ENCODE data around the gene KCNK1.
A peak's percentile ranks its signal among the peaks of the same experiment; 100 is the strongest.

The KCNK1 gene

DNA sequence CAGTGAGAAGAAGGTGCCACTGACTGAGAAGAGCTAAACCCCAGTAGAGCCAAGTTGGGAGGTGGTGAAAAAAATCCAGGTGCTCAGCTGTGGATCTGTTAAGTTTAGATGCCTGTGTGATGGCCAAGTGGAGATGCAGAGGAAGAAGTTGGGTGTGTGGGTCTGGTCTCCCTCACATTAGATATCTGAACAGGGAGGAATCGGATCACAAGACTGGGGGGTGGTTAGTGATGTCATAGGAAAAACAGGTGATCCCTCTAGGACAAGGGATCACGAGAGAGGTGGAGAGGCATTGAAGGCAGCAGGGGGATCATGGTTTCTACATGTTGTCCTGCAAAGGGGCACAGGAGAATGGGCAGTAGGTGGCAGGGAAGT lies 22.6 kb downstream of the KCNK1 start:
- no peak for DNase-seq (ENCODE audit: low read depth)

DNA sequence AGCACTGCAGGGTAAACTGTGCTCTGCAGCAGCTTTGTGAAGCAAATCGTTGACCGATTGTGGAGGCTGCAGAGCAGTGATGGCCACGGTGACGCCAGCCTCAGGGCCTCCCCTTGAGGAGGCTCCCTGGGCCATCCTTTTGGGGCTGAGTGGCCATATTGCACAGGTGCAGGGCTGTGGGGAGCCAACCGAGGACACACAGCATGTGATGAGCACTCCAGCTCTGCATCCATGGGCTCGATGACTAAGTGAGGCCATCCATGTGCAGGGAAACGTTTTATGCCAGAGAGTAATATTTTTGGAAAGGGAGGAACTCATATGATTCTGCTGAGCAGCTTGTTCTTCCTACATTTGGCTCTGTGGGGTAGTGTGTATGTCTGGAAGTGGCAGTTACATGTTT lies 24.6 kb downstream of the KCNK1 start:
- no peak for DNase-seq (ENCODE audit: low read depth)

DNA sequence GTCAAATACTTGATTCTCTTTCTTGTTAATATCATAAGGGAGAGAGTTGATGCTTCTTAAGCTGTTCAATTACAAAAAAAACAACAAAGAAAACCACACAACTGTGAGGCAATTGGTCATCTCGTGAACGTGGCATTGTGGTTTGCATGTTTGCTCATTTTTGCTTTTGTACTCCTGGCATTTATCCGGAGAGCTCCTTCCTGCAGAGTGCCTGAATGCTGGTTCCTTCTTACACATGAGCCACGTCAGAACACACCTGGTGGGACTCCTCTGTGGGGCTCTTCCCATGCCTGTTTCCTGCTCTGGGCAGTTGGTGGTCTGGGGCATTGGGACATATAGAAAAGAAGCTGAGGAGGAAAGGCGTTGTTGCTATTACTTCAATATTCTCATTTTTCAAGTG lies 25.7 kb downstream of the KCNK1 start:
- DNase-seq (ENCODE audit: low read depth), result no peak

DNA sequence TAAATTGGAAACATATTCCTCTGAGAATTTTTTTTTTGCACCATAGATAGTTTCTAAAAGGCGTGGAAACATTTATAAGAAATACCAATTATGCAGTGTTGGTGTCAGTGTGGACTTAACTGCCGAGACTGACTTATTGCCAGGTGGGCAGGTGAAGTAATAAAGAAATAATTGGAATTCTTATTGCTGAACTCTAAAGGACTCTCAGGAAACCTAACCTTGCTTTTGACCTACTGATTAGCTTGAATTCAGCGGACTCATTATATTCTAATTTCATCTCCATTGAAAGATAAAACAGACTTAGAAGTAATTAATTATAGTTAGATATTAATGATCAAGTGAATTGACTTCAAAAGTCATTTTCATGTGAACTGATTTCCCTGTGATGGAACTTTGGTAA lies 26.3 kb downstream of the KCNK1 start:
- DNase-seq (ENCODE audit: low read depth), result no peak

DNA sequence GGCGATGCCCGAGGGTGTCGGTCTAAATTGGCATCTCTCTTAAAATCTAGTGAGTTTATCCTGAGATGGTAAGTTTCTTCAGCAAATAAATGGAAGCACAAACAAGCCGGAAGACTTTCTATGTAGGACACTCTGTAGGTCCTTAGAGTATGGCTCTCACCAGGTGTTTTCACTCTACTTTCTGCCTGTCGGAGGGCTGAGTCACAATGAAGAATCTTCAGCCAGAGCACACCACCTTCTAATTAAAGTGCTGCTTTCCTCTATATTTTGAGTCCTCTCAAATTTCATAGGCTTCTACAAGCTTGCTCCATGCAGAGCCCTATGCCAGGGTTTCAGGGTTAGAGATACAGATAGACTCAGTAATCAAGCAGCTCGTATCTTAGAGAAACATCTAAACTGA lies 27.1 kb downstream of the KCNK1 start:
- DNase-seq (ENCODE audit: low read depth), result no peak

DNA sequence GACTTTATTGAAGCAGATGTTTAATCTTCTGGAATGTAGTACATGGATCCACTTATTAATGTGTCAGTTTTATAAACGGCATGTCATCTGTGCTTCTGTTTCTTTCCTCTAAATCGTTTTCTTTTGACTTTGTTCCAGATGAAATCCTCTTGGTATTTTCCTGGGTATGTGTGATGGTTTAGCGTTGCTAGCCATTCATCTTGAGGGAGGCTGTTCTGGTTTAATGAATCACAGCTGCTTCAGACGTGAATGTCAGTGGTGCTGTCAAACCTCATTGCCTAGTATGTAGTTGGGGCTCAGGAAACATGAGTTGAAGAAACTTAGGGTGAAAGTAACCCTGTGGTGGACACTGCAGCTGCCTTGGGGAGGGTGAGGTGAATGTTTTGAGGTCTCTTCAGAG lies 33.2 kb downstream of the KCNK1 start:
- DNase-seq (ENCODE audit: low read depth), result peak; percentile 29

DNA sequence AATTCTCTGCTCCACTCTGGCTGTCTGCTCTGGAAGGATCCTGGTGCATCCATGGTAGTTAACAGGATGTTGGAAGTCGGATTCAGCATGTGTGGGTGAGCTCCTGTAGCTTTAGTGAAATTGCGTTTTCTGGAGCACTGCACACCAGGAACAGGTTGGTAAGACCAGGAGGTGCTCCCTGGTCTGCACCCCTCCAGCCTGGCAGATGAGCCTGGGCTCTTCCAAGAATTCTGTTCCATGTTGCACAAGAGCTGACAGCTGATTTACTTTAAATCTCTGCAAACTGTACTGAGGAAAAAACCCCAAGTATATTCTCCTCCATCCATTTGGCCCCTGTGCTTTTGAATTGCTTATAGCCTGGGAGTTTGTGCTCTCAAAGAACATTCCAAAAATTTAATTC lies 33.7 kb downstream of the KCNK1 start:
- no peak for DNase-seq (ENCODE audit: low read depth)

DNA sequence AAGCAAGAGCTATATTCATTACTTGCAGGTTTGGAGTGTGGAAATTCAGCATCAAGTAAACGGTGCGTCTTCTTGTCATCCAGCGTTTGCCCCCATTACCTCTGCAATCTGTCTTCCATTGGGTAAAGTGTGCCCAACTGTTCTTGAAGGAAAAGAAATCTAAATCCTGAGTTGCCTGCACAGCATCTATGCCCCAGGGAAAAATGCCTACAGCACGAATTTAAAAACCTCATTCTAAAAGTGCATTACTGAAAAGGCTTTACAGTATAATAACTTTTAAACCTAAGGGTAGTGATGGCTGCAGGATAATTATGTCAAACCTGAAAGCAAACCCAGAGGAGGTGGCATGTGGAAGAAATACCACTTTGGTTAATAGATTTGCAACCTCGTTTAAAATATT lies 37.2 kb downstream of the KCNK1 start:
- no peak for DNase-seq (ENCODE audit: low read depth)

DNA sequence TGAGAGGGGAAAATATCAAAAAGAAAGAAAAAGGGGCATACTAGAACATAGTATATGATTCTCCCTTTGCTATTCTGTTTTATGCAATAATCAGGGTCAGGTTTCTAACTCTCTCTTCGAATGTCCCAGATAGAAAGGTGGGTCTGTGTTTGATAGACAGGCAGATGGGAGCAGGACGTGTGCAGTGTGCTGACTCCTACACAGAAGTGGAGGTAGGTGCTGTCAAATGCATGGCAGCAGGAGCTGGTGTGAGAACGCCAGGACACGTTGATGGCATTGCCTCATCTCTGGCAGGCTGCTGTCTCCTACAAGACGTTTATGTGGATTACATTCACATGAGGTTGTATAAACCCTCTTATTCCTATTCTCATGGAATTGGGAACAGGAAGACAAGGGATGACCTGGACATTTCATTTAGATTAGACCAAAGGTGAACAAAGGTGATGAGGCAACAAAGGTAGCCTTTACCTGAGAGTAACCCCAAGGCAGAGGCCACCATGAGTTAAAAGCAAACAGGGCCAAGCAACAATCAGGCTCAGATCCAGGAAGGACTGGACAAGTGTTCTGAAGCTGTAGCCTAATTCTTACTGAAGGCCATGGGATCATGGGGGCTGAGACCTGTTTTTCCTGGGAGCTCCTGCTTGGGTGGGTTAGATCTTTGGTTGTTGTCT lies 37.8 kb downstream of the KCNK1 start:
- no peak for DNase-seq (ENCODE audit: low read depth)

DNA sequence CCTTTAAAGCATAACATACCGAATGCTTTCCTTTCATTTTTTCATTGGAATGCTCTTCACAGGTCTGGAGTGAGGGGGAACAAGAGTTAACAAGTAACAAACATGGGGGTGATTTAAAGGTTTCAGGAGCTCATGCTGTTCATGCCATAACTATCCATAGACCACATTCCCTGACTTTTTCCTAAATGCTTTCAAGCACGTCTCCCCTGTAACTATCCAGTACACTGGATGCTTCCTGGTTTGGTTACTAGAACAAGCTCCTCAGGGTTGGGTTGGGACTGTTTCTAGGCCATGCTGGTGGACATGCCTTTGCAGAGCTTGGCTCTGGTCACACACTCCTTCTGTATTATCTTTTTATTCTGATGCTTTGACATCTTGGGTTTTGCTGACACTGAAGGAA lies 38.6 kb downstream of the KCNK1 start:
- no peak for DNase-seq (ENCODE audit: low read depth)

DNA sequence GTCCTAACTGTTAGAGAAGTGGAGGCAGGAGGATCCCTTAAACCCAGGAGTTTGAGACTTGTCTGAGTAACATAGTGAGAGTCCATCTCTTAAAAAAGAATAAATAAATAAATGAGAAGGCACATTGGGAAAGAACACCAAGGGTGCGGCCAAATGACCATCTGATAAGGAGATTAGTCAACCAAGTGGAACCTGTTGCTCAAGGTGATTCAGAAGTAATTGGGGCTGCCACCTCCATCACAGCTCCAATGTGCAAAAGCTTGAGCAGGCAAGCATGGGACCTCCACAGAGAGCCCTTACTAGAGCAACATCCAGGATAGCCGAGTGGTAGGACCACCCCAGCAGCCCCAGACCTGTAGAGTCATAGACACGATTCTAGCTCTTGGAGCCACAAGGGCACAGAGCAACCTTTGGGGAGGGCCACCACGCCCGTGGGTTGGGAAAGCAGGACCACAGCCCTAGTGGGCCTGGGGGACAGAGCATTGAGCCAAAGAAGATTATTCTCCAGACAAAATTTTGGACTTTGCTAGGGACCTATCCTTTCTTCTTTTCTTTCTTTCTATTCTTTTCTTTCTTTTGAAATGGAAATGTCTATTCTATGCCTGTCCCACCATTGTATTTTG lies 40.9 kb downstream of the KCNK1 start:
- DNase-seq (ENCODE audit: low read depth), result no peak

DNA sequence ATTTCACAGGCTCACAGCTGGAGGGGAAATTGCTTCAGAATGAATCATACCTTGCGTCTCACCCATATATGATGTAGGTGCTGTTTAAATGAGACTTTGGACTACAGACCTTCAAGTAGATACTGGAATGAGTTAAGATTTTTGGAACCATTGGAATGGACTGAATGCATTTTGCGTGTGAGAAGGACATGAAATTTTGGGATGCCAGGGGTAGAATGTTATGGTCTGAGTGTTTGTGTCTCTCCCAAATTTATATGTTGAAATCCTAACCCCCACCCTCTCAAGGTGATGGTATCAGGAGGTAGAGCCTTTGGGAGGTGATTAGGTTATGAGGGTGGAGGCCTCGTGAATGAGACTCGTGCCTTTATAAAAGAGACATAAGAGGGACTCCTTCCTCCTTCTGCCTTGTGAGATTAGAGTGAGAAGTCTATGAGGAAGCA lies 41.4 kb downstream of the KCNK1 start:
- no peak for DNase-seq (ENCODE audit: low read depth)

DNA sequence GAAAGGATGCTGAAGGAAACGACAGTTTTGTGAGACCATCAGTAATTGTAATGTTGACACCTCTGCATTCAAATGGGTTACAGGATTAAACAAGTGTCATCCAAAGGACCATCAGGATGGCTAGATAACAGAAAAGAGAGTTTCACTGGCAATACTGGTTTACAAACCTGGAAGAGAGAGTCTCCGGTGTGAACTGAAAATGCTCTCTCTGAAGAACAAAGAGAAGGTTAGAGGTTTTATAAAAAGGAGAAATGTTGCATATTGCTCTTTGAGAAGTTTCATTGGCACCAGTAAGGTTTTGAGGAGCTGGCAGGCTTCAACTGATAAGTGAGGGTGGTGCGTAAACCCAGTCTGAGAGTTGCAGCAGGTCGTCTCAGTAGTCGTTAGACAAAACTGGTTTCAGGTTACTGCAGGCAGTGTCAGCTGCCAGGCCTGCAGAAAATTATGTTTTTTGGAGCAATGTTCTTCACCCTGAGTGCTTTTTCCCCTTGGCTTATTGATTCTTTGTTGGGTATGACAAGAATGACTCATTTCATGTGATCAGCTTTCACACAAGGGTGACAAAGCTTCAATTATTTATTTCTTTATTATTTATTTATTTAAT lies 42.2 kb downstream of the KCNK1 start:
- no peak for DNase-seq (ENCODE audit: low read depth)

DNA sequence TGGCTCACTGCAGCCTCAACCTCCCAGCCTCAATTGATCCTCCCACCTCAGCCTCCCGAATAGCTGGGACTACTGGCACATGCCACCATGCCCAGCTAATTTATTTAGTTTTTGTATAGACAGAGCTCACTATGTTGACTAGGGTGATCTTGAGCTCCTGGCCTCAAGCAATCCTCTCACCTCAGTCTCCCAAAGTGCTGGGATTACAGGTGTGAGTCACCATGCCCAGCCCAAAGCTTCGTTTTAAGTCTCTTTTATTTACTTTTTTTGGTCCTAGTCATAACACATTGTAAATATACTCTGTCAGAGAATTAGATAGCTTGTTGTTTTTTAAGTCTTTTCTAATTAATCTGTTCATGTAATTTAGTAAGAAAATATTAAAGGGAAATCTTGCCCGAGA lies 42.8 kb downstream of the KCNK1 start:
- no peak for DNase-seq (ENCODE audit: low read depth)

DNA sequence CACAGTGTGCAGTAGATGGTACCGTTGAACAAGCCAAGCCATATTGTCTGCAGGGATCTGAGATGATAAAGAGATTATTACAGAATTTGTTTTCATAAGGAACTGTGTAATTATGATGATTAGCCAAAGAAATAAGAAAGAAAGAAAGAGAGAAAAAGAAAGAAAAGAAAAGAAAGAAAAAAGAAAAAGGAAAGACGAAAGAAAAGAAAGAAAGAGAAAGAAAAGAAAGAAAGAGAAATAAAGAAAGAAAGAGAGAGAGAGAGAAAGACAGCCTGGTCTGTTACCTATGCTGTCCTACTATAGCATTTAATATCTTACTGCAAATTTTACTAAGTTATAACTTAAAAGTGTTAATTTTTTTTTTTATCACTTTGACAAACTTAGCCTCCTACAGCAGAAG lies 43.6 kb downstream of the KCNK1 start:
- DNase-seq (ENCODE audit: low read depth), result no peak

DNA sequence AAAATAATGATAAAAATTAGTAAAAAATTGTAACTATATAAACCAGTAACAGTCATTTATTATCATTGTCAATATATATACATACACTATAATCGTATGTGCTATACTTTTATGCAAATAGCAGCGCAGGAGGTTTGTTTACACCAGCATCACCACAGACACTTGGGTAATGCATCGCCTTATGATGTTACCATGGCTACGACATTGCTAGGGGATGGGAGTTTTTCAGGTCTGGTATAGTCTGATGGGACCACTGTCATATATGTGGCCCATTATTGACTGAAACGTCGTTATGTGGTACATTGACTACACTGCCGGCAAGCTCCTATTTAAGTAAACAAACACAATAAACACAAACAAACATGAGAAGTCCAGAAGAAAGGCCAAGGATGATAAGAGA lies 45.6 kb downstream of the KCNK1 start:
- no peak for DNase-seq (ENCODE audit: low read depth)

DNA sequence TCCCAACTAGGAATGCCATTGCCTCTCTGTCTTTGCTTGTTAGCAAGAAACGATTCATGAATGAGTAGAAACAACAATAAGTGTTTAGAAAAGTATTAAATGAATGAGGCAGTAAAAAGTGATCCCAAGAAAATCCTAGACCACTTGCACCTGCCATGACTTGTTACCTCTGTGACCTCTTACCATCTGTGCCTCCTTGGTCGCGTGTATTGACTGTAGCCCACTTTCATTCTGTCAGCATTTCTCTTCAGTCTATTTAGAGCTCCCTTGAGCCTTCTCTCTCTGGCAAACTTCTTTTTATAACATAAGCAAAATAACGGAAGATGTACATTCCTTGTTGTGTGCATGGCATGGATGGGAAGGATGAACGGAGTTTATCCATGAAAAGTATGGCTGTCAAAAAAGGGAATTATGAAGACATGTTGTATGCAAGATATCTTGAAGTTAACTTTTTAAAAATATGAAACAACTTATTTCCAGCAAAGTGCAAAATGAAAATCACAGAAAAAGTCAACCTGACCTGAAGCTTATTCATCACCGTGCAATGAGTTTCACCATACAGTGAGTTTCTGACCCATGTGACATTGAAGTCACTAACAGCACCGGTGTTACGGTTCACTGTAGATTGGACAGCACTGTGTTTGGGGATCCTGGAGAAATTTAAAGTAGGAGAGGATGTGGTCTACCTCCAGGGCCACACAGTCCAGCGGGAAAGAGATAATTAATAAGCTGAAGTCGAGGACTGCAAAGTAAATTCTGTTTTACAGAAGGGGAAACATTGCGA lies 47.7 kb downstream of the KCNK1 start:
- DNase-seq (ENCODE audit: low read depth), result no peak

DNA sequence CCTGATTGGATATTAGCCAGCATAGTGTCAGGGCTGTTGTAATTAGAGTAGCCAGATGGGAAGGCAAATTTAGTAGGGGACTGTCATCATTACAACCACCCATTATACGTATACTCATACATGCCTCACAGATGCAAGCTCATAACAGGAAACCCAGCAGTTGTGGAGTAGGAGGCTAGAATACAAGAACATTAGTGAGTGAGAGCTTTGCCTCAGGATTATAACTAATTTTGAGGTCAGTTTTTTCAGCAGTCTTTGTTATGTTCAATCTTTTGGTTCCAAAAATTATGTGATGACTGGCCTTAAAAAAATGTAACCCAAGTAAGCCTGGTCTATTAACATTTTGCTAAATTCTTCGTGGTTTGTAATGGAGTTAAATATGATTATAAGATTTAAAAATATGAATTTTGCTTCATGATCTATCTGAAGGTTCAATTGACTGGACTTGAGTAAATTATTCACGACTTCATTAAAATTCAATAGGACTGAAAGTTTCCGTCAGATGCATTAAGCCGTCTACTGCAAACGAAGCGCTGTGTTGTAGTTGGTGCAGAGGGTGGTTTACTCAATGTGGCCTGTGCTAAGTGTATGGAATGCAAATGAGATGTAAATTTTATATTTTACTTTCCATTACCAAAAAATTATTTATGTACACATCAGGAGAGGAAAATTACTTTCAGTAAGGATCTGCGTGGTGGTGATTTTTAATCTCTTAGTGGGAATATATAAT lies 48.8 kb downstream of the KCNK1 start:
- peak; percentile 32 for DNase-seq (ENCODE audit: low read depth)

DNA sequence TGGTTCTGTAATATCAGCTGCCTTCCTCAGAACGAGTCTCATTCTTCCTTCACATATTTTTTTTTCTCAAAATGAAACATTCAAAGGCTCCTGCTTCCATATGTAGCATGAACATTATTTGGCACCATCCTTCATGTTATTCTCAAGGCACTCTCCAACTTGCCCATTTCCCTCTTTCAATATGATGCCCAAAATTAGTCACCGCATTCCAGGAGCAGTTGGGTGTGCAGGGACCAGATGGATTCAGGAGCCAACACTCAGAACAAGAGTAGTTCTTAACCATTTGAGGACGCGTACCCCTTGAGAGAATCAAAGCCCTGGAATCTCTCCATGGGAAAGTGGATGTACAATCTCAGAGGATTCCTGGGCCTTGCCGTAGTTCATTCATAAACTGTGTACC lies 50.3 kb downstream of the KCNK1 start:
- no peak for DNase-seq (ENCODE audit: low read depth)

DNA sequence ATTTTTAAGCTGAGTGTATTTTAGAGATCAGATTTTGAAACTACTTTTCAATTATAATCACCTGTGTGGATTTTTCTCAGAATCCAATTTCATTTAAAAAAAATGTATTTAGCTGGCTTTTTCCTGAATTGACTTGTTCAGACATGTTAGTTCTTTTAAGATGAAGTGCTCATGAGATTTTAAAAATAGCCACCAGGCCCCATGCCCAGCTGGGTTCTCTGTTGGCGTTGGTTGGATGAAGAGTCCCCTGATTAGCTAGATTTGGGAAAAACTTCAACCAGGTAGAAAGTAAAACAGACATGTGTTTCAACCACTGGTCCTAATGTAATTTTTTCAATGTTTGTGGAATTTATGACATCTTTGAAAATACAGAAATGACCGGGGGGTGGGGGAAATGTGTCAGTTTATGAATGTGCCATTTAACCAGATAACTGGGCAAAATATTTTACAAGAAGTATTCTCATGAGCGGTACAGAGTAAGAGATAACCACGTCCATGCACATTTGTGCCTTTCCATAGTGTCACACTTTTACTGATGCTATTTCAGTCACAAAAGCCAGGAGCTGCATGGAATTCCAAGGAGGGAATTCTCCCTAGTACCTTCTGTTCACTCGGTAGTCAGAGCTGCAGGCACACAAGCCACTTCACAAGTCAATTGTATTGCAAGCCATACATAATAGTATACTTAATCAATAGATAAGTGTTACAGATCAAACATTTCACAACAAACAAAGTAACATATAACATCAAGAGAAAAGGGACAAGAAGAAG lies 51.1 kb downstream of the KCNK1 start:
- DNase-seq (ENCODE audit: low read depth), result no peak

DNA sequence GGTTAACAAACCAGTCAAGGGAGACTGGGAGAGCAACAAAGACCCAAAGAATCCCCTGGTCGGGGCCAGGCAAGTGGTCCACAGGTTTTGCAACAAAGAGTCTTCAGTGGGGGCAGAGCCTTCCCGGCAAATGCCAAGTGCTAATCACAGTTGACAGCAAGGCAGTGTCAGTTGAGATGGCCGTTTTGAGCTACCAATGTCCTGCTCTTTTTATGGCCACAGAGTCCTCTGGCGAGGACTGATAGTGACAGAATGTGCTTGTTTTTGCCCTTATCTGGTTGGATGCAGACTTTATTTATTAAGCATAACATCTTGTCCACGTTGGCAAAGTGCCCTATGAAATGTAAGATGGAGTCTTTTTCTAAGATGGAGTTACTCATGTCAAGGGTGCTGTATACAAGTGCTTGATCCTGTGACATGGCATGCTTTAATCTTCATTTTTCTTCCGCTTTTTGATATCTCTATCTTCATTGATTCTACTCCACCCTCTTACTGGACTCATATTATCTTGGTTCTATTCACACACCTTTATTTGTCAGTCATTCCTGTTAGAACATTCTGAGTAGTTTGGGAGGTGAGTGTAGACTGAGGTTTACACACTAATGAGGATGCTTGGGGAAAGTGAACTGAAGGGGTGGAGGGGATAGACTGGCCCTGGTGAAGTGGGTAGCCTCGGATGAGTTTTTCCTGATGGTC lies 51.8 kb downstream of the KCNK1 start:
- no peak for DNase-seq (ENCODE audit: low read depth)

All from EH (cell line).